Upper lobe of left lung (tissue), 6 donors: ENCODE results near the gene GSTT2. TPM values are rescaled to one million over a fixed set of nuclear protein-coding genes. Genes with fewer than 3 reads are reported as not detected.

Experiments used
- ATAC-seq, 2 donors: fragments of 200-7000 bp; cut with Tn5 transposase; one replicate each; pipeline ENCODE4 v1.9.1; 2022; ENCODE audit warnings: mild to moderate bottlenecking in 2 of 2, moderate library complexity in 2 of 2; ENCODE audit not compliant: low FRiP score in 2 of 2
- DNase-seq, 2 donors: peaks; one replicate each; pipeline ENCODE4 v3.0.0-alpha.2; 2019 to 2020
- H3K27ac ChIP-seq, 4 donors: fragments of 200-600 bp; sonication (generic); one replicate each; pipeline ENCODE4 v1.5.1; 2016 to 2019
- H3K27me3 ChIP-seq, 4 donors: fragments of 200-600 bp; sonication (generic); one replicate each; pipeline ENCODE4 v1.5.1; 2017 to 2019
- H3K36me3 ChIP-seq, 4 donors: fragments of 200-600 bp; sonication (generic); one replicate each; pipeline ENCODE4 v1.5.1; 2016 to 2019
- H3K4me1 ChIP-seq, 4 donors: fragments of 200-600 bp; sonication (generic); one replicate each; pipeline ENCODE4 v1.5.1; 2018 to 2019
- H3K4me3 ChIP-seq, 4 donors: fragments of 200-600 bp; sonication (generic); one replicate each; pipeline ENCODE4 v1.5.1; 2017 to 2019; ENCODE audit warnings: mild to moderate bottlenecking in 2 of 4, moderate library complexity in 1 of 4
- H3K9me3 ChIP-seq, 4 donors: fragments of 200-600 bp; sonication (generic); one replicate each; pipeline ENCODE4 v1.5.1; 2018 to 2019
- EP300 ChIP-seq, 4 donors: sonication (generic); formaldehyde crosslinking; IDR thresholded peaks; one replicate each; pipeline ENCODE4 v1.5.1; 2017; ENCODE audit warnings: antibody characterized with exemption in 4 of 4, control low read depth in 2 of 4
- POLR2A ChIP-seq, 4 donors: fragments of 450-650 bp; IDR thresholded peaks; one replicate each; pipeline ENCODE4 v1.5.1; 2016 to 2017; ENCODE audit warnings: antibody characterized with exemption in 4 of 4, mild to moderate bottlenecking in 2 of 4
- POLR2AphosphoS5 ChIP-seq, 2 donors: sonication (generic); formaldehyde crosslinking; IDR thresholded peaks; one replicate each; pipeline ENCODE4 v1.5.1; 2017; ENCODE audit warnings: antibody characterized with exemption in 2 of 2
- WGBS, 2 donors: methylation state at CpG; one replicate each; pipeline ENCODE4 v1.1.5; 2017 to 2018; 5-methylcytosine and 5-hydroxymethylcytosine counted together
- total RNA-seq, 6 donors: library from RNA; depleted of rRNA in 4 of 6; stranded (reverse); fragments of >200 nt in 4 of 6; gene quantifications; one replicate each; pipeline versions ENCODE4 v1.1.0 to v1.2.1, GENCODE V29; 2016 to 2021
- TF ChIP-seq, protein P1 (sequence below), 6 experiments: fragments of 450-650 bp in 4 of 6; fragments of 200-600 bp in 2 of 6; sonication (generic) in 2 of 6; IDR thresholded peaks; one replicate each; pipeline ENCODE4 v1.5.1; 2016 to 2019; ENCODE audit warnings: antibody characterized with exemption in 6 of 6
- donor health status: DM: no; HTN: no; CAD: no; lungs with moderate emphysema.
- donor health status: DM: no; HTN: yes; CAD: no; lungs with severe emphysema.

Gene GSTT2
- total RNA-seq, 6 donors from 2014 or later, result 0.29 to 0.88 TPM; not detected in 4

DNA sequence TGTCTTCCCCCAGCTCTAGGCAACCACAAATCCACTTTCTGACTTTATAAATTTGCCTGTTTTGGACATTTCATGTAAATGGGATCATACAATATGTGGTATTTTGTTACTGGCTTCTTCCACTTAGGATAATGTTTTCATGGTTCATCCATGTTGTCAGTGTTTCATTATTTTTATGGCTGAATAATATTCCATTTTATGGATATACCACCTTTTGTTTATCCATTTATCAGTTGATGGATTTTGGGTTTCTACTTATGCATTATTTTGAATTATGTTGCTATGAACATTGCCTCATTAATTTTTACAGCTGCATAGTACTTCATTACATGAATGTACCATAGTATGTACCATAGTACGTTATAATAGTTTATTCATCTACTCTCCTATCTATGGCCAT, 36.2 kb downstream of the GSTT2 start:
- no peaks in the 10 kb centered on the region for H3K9me3 ChIP-seq
- no peak overlapping the region for H3K27ac ChIP-seq
- 94 to 100% methylated on average over 1 of the region's 1 CpG for WGBS, 2 donors
- H3K4me1 ChIP-seq, result peaks cover 13 to 23% (median 15%) of the 10 kb centered on the region in 4 donors
- ATAC-seq (no peak), DNase-seq (no peak)
- peaks cover 0 to 7% (median 0%) of the 10 kb centered on the region in 4 donors for H3K36me3 ChIP-seq
- H3K4me3 ChIP-seq, result no peak overlapping the region
- TF ChIP-seq EP300 (IDR thresholded peaks at IDR 0.05), result no peak
- no peak for TF ChIP-seq POLR2AphosphoS5 (IDR thresholded peaks at IDR 0.05)
- TF ChIP-seq POLR2A (IDR thresholded peaks at IDR 0.05), result no peak
- TF ChIP-seq, protein P1, sequence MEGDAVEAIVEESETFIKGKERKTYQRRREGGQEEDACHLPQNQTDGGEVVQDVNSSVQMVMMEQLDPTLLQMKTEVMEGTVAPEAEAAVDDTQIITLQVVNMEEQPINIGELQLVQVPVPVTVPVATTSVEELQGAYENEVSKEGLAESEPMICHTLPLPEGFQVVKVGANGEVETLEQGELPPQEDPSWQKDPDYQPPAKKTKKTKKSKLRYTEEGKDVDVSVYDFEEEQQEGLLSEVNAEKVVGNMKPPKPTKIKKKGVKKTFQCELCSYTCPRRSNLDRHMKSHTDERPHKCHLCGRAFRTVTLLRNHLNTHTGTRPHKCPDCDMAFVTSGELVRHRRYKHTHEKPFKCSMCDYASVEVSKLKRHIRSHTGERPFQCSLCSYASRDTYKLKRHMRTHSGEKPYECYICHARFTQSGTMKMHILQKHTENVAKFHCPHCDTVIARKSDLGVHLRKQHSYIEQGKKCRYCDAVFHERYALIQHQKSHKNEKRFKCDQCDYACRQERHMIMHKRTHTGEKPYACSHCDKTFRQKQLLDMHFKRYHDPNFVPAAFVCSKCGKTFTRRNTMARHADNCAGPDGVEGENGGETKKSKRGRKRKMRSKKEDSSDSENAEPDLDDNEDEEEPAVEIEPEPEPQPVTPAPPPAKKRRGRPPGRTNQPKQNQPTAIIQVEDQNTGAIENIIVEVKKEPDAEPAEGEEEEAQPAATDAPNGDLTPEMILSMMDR (IDR thresholded peaks at IDR 0.05), result no peak
- no peaks in the 10 kb centered on the region for H3K27me3 ChIP-seq

DNA sequence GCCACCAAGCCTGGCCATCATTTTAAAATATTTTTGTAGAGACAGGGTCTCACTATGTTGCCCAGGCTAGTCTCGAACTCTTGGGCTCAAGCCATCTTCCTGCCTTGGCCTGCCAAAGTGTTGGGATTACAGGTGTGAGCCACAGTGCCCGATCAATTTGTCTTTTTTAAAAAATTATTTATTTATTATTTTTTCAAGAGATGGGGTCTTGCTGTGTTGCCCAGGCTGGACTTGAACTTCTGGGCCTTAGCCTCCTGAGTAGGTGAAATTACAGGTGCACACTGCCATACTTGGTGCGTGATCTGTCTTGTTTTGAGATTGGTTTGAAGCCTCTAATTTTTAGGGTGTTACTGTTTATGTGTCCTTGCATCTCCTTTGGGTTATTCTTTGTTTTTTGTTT, 41.4 kb downstream of the GSTT2 start:
- Histone ChIP-seq H3K27ac (no peak overlapping the region), H3K36me3 (peaks cover 0 to 12% (median 0%) of the 10 kb centered on the region in 4 donors), H3K27me3 (no peaks in the 10 kb centered on the region), H3K9me3 (no peaks in the 10 kb centered on the region), H3K4me1 (no peaks in the 10 kb centered on the region), H3K4me3 (no peak overlapping the region)
- no peak for DNase-seq
- 99% methylated on average over 3 of the region's 3 CpGs for WGBS, 2 donors
- TF ChIP-seq EP300 (IDR thresholded peaks at IDR 0.05) (no peak), POLR2A (IDR thresholded peaks at IDR 0.05) (no peak), POLR2AphosphoS5 (IDR thresholded peaks at IDR 0.05) (no peak)
- TF ChIP-seq, protein P1 (IDR thresholded peaks at IDR 0.05), result no peak
- ATAC-seq, result no peak

DNA sequence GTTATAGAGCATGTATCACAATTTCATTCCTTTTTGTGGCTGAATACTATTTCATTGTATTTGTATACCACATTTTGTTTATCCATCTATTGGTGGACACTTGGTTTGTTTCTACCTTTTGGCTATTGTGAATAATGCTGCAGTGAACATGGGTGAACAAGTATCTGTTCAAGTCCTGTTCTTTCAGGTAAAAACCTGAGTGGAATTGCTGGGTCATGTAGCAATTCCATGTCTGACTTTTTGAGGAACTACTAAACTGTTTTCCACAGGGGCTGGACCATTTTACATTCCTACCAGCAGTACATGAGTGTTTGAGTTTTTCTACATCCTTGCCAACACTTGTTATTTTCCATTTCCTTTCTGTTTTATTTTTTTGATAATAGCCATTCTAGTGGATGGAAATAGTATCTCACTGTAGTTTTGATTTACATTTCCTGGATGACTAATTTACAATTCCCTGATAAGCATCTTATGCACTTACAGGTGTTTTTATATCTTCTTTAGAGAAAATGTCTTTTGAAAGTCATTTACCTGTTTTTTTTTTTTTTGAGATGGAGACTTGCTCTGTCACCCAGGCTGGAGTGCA, 43.4 kb downstream of the GSTT2 start:
- no peak for ATAC-seq
- TF ChIP-seq, protein P1 (IDR thresholded peaks at IDR 0.05), result no peak
- TF ChIP-seq POLR2A (IDR thresholded peaks at IDR 0.05) (no peak), POLR2AphosphoS5 (IDR thresholded peaks at IDR 0.05) (no peak), EP300 (IDR thresholded peaks at IDR 0.05) (no peak)
- Histone ChIP-seq H3K4me3 (no peak overlapping the region), H3K4me1 (no peaks in the 10 kb centered on the region), H3K36me3 (peaks cover 0 to 5% (median 0%) of the 10 kb centered on the region in 4 donors), H3K27me3 (no peaks in the 10 kb centered on the region), H3K9me3 (no peaks in the 10 kb centered on the region), H3K27ac (no peak overlapping the region)
- DNase-seq, result no peak

DNA sequence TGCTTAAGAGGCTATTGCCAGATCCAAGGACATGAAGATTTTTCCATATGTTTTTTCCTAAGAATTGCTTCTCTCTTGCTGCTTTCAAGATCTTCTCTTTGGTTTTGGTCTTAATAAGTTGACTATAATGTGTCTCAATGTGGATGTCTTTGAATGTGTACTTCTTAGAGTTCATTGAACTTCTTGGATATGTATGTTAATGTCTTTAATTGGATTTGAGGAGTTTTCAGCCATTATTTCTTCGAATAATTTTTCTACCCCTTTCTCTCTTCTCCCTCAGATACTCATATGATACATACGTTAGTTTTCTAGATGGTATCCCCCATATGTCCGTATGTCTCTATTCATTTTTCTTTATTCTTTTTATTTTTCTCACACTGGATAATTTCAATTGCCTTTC, 44.4 kb downstream of the GSTT2 start:
- Histone ChIP-seq H3K27ac (no peak overlapping the region), H3K9me3 (no peaks in the 10 kb centered on the region), H3K36me3 (peaks cover 0 to 5% (median 0%) of the 10 kb centered on the region in 4 donors), H3K27me3 (no peaks in the 10 kb centered on the region), H3K4me1 (no peaks in the 10 kb centered on the region), H3K4me3 (no peak overlapping the region)
- no peak for DNase-seq
- ATAC-seq, result no peak
- TF ChIP-seq POLR2AphosphoS5 (IDR thresholded peaks at IDR 0.05) (no peak), EP300 (IDR thresholded peaks at IDR 0.05) (no peak), POLR2A (IDR thresholded peaks at IDR 0.05) (no peak)
- TF ChIP-seq, protein P1 (IDR thresholded peaks at IDR 0.05), result no peak
- 97% methylated on average over 3 of the region's 3 CpGs for WGBS, 2 donors

DNA sequence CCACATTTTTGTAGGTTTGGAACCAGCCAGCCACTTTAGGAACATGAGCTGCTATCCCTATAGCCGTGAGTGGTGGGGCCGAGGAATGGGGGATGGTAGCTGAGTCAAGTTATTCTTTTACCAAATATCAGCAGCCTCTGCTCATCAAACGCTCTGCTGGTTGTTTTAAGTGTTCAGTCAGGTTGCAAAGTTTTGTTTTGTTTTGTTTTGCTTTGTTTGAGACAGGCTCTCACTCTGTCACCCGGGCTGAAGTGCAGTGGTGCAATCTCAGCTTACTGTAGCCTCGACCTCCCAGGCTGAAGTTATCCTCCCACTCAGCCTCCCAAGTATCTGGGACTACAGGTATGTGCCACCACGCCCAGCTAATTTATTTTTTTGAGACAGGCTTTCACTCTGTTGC, 45.5 kb downstream of the GSTT2 start:
- Histone ChIP-seq H3K4me1 (no peaks in the 10 kb centered on the region), H3K27ac (no peak overlapping the region), H3K4me3 (no peak overlapping the region), H3K36me3 (peaks cover 0 to 5% (median 0%) of the 10 kb centered on the region in 4 donors), H3K27me3 (no peaks in the 10 kb centered on the region), H3K9me3 (no peaks in the 10 kb centered on the region)
- WGBS, 2 donors, result 73 to 96% methylated on average over 6 of the region's 6 CpGs
- no peak for DNase-seq
- ATAC-seq, result no peak
- TF ChIP-seq POLR2A (IDR thresholded peaks at IDR 0.05), result no peak
- TF ChIP-seq POLR2AphosphoS5 (IDR thresholded peaks at IDR 0.05), result no peak
- TF ChIP-seq, protein P1 (IDR thresholded peaks at IDR 0.05), result no peak
- no peak for TF ChIP-seq EP300 (IDR thresholded peaks at IDR 0.05)
